22Rv1 (cell line): ENCODE data around the gene POU2F1.
"Not testable (repeated sequence)": the region's sequence is repeated elsewhere in the genome, so short reads cannot be mapped to it uniquely, and the experiment has no call there.

Experiments
- H3K27ac ChIP-seq: fragments of 450-650 bp; 2 replicates; pipeline ENCODE4 v1.5.1; 2017
- CTCF ChIP-seq: fragments of 450-650 bp; IDR thresholded peaks from 2 replicates; pipeline ENCODE4 v1.5.1; 2017; ENCODE audit warnings: mild to moderate bottlenecking
- ZFX ChIP-seq: fragments of 450-650 bp; IDR thresholded peaks from 2 replicates; pipeline ENCODE4 v1.6.1; 2017; ENCODE audit warnings: antibody characterized with exemption, borderline replicate concordance

Gene POU2F1

GRCh38 chr1:167223144-167224103, 2.7 kb downstream of the POU2F1 start:
- peak overlapping the region; percentile 99; the same call in 1 of the 2 replicates for H3K27ac ChIP-seq
- no peak for TF ChIP-seq ZFX
- no peak for TF ChIP-seq CTCF

GRCh38 chr1:167224734-167225235, 4.1 kb downstream of the POU2F1 start:
- H3K27ac ChIP-seq: not testable (repeated sequence)

- no peak for TF ChIP-seq CTCF
- no peak overlapping the region for H3K27ac ChIP-seq
Observed at GRCh38 chr1:167225920-167226319, 5.2 kb downstream of the POU2F1 start.

GRCh38 chr1:167227934-167228378, 7.3 kb downstream of the POU2F1 start:
- TF ChIP-seq ZFX: no peak
- no peak for TF ChIP-seq CTCF
- no peak overlapping the region for H3K27ac ChIP-seq

- TF ChIP-seq CTCF: no peak
- no peak for TF ChIP-seq ZFX
- no peak overlapping the region for H3K27ac ChIP-seq
Observed at GRCh38 chr1:167229719-167230385, 9.2 kb downstream of the POU2F1 start.

GRCh38 chr1:167230437-167230836, 9.8 kb downstream of the POU2F1 start:
- no peak for TF ChIP-seq ZFX
- no peak for TF ChIP-seq CTCF
- no peak overlapping the region for H3K27ac ChIP-seq

GRCh38 chr1:167231873-167232450, 11.3 kb downstream of the POU2F1 start:
- no peak overlapping the region for H3K27ac ChIP-seq
- TF ChIP-seq ZFX (no peak), CTCF (no peak)
